GM12872 (cell line): Measurements from ENCODE around the gene TMEM106C.

Experiments used
- TF ChIP-seq, protein P1 (sequence below): IDR thresholded peaks from 3 replicates; pipeline ENCODE4 v1.5.1; 2011; ENCODE audit warnings: low read depth, mild to moderate bottlenecking, low read length, moderate library complexity; ENCODE audit not compliant: insufficient read depth

The TMEM106C gene

GRCh38 chr12:47950856-47951468 lies 12.4 kb upstream of the TMEM106C start:
- TF ChIP-seq, protein P1, sequence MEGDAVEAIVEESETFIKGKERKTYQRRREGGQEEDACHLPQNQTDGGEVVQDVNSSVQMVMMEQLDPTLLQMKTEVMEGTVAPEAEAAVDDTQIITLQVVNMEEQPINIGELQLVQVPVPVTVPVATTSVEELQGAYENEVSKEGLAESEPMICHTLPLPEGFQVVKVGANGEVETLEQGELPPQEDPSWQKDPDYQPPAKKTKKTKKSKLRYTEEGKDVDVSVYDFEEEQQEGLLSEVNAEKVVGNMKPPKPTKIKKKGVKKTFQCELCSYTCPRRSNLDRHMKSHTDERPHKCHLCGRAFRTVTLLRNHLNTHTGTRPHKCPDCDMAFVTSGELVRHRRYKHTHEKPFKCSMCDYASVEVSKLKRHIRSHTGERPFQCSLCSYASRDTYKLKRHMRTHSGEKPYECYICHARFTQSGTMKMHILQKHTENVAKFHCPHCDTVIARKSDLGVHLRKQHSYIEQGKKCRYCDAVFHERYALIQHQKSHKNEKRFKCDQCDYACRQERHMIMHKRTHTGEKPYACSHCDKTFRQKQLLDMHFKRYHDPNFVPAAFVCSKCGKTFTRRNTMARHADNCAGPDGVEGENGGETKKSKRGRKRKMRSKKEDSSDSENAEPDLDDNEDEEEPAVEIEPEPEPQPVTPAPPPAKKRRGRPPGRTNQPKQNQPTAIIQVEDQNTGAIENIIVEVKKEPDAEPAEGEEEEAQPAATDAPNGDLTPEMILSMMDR, result no peak

DNA sequence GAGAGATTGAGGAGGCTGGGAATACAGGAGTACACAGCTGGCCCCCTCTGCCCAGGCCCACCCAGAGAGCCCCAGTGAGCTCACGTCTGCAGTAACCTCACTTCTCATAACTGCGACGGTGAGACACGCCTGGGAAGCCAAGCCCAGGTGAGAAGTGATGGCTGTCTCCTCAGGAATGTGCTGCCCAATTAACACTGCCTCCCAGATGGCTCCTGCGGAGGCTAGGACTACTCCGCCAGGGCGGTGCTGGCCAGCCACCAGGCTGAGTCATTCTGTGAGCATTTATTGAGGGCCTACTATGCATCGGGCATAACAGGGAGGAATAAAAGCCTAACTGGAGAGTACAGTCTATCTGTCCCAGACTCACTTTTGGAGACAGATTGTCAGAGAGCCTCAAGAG lies 9.3 kb upstream of the TMEM106C start:
- TF ChIP-seq, protein P1, result no peak

DNA sequence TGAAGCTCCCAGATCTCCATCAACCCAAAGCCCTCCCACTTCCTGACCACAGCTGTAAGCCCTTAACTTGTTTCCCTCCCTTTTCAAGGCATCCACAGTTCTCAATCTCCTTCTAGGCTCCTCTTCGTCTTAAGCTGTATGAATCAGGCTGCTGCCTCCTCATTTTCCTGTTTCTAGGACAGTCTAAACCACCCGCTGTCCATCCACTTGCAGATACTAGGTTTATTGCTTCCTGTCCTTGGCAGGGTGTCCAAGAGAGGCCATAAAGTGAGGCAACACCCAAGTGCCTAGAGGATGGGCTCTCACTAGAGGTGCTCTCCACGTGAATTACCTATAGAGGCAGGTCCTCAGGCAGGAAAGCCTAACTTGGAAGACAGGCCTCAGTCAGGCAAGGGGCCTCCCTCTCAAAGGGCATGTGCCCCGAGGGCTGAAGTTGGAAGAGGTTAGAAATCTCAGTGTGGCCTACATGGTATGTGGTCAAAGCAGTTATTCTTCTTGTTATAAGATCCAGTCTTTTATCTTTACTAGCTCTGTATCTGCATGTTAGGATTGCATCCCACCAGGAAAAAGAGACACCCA lies 8.8 kb upstream of the TMEM106C start:
- TF ChIP-seq, protein P1, result no peak

DNA sequence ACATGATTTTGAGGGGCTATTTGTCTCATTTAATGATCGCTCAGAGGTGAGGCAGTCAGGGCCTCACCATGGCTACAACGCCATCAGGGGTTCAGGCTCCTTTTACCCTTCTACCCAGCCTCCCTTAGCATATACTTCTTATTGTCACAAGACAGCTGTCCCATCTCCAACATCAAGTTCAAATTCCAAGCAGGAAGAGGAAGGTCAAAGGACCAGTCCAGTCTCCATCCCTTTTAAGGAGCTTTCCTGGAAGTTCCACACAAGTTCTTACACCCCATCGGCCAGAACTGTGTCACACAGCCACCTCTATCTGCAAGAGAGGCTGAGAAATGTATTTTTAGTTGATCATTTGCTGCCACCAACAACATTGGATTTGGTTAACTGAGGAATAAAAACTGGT lies 8.3 kb upstream of the TMEM106C start:
- TF ChIP-seq, protein P1, result no peak

DNA sequence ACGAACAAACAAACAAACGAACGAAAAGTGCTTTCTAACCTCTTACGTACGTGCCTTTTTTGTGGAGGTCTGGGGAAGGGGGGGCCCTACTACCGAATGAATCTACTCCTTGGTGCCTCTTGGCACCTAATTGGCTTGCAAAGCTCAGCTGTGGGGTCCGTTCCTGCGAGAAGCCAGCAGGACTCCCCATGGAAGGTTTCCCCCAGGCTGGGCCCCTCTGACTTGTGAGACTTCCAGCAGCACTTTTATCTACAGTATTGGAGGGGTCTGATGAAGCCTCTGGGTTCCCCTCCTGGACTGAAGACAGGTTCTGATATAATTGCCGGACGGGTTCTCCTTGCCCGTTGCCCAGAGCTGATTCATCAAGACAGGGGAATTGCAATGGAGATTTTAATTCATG lies 1.2 kb upstream of the TMEM106C start:
- TF ChIP-seq, protein P1, result no peak

DNA sequence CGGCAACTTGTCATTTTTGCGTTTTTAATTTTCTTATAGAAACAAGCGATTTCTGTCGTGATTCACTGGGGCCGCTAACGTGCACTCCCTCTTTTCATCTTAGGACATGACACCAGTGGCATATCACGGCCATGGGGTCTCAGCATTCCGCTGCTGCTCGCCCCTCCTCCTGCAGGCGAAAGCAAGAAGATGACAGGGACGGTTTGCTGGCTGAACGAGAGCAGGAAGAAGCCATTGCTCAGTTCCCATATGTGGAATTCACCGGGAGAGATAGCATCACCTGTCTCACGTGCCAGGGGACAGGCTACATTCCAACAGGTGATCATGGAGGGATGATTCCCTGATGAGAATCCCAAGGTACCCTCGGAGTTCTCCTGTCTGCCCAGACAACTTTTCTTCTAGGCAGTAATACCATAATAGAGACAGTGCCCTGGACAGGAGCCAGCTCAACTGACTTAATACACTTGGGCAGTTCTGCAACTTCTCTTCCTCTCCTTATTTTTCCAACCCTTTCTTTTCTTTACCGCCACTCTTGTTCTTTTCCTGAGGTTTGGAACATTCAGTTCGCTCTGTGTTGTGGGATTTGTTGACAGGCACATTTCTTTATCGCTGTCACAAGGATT lies 821 bp downstream of the TMEM106C start:
- TF ChIP-seq, protein P1, result no peak

DNA sequence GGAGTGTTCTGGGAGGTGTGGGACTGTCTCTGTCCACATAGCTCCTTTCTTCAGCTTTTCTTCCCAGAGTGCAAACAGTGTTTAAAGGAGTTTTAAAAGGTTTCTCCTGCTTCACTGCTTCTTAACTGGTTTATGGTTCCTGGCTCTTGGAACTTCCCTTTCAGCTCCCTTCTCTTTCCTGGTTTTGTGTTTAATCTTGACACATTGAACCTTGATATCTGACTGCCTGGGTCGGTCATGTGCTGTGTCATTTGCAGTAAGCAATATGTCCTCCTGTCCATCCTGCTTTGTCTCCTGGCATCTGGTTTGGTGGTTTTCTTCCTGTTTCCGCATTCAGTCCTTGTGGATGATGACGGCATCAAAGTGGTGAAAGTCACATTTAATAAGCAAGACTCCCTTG lies 2.2 kb downstream of the TMEM106C start:
- TF ChIP-seq, protein P1, result no peak
